HepG2 (cell line): ENCODE measurements around the gene ZFP69B. TPM values are rescaled to one million over a fixed set of nuclear protein-coding genes. Genes with fewer than 3 reads are reported as not detected.

ENCODE experiments used
- ATAC-seq: fragments of 200-7000 bp; cut with Tn5 transposase; 3 replicates; pipeline ENCODE4 v1.9.1; 2020; ENCODE audit warnings: mild to moderate bottlenecking, moderate library complexity
- BruUV-seq: library from RNA; stranded (reverse); fragments of 400-500 nt; replicated peaks from 2 replicates; lab custom pipeline; 2021; lab: Mats Ljungman, UMichigan
- CTCF ChIA-PET: fragments of 300-600 bp; formaldehyde crosslinking; extraction: SDS; loops from one replicate; lab custom pipeline; 2021; ENCODE audit warnings: low total read pairs, inconsistent platforms, low intra/inter-chr PET ratio; lab: Yijun Ruan, JAX
- POLR2A ChIA-PET: fragments of 350-600 bp; sonication (Branson Sonifier 250); formaldehyde crosslinking; loops from one replicate; lab custom pipeline; 2020; ENCODE audit warnings: antibody characterized with exemption, inconsistent platforms; lab: Yijun Ruan, JAX
- DNase-seq: peaks from one replicate; pipeline ENCODE4 v3.0.0-alpha.2; 2015; ENCODE audit warnings: low spot score
- FAIRE-seq: peaks from 3 replicates; lab custom pipeline; 2011; peaks lifted over from hg19 to GRCh38; lab: Jason Lieb, UNC
- H2AFZ ChIP-seq: one replicate; pipeline ENCODE4 v1.6.1; 2011; ENCODE audit warnings: low read length, inconsistent platforms
- H3K27ac ChIP-seq: fragments of 300-600 bp; 3 replicates; pipeline ENCODE4 v1.8.0; 2011; ENCODE audit warnings: mixed run types, mild to moderate bottlenecking, mixed read lengths, low read length, inconsistent platforms; ENCODE audit not compliant: insufficient read depth; ENCODE audit errors: extremely low read length
- H3K27me3 ChIP-seq, 2 experiments: fragments of 200-600 bp in 1 of 2; 2 replicates in 1 of 2; 3 replicates in 1 of 2; pipeline versions ENCODE4 v1.6.0 to v1.8.0; 2011; ENCODE audit warnings: low read length in 2 of 2, mild to moderate bottlenecking in 2 of 2, moderate library complexity in 2 of 2, inconsistent platforms in 1 of 2; ENCODE audit not compliant: insufficient read depth in 2 of 2, control insufficient read depth in 1 of 2
- H3K36me3 ChIP-seq, 2 experiments: fragments of 200-600 bp in 1 of 2; replicated peaks in 1 of 2; 2 replicates in 1 of 2; 3 replicates in 1 of 2; pipeline versions ENCODE4 v1.5.1 to v1.8.0; 2011; ENCODE audit warnings: low read length in 2 of 2, inconsistent platforms in 1 of 2; ENCODE audit not compliant: insufficient read depth in 2 of 2, control insufficient read depth in 1 of 2
- H3K4me1 ChIP-seq: 2 replicates; pipeline ENCODE4 v1.5.1; 2012; ENCODE audit warnings: low read length, inconsistent platforms; ENCODE audit not compliant: insufficient read depth
- H3K4me2 ChIP-seq: 2 replicates; pipeline ENCODE4 v1.6.0; 2011; ENCODE audit warnings: low read depth, low read length, inconsistent platforms
- H3K4me3 ChIP-seq, 3 experiments: fragments of 200-600 bp in 1 of 3; sonication (generic), shearing (Covaris generic) in 1 of 3; replicated peaks in 1 of 3; 2 replicates each; pipeline ENCODE4 v1.5.1; 2011 to 2016; ENCODE audit warnings: low read length in 3 of 3, inconsistent platforms in 2 of 3, low read depth in 2 of 3, mild to moderate bottlenecking in 2 of 3, control low read depth in 1 of 3, mixed read lengths in 1 of 3; ENCODE audit not compliant: insufficient read depth in 1 of 3
- H3K79me2 ChIP-seq: one replicate; pipeline ENCODE4 v1.6.1; 2011; ENCODE audit warnings: low read length, inconsistent platforms; ENCODE audit not compliant: insufficient read depth
- H3K9ac ChIP-seq: 2 replicates; pipeline ENCODE4 v1.6.0; 2011; ENCODE audit warnings: mild to moderate bottlenecking, low read depth, low read length, inconsistent platforms; ENCODE audit not compliant: insufficient read depth
- H3K9me3 ChIP-seq: 2 replicates; pipeline ENCODE4 v1.5.1; 2012; ENCODE audit warnings: mild to moderate bottlenecking, low read length
- H4K20me1 ChIP-seq: 2 replicates; pipeline ENCODE4 v1.6.0; 2011; ENCODE audit warnings: inconsistent platforms, mild to moderate bottlenecking, low read length, moderate library complexity; ENCODE audit not compliant: insufficient read depth
- ATF7 ChIP-seq, 2 experiments: fragments of 450-650 bp in 1 of 2; sonication (generic) in 1 of 2; formaldehyde crosslinking in 1 of 2; IDR thresholded peaks; 2 replicates each; pipeline versions ENCODE4 v1.4.0 to v1.6.1; 2016 to 2020; ENCODE audit warnings: antibody characterized with exemption in 1 of 2, mild to moderate bottlenecking in 1 of 2, missing genetic modification reagents in 1 of 2
- HHEX ChIP-seq: IDR thresholded peaks from 2 replicates; pipeline ENCODE4 v1.6.1; 2016; ENCODE audit warnings: control low read depth
- NAIF1 ChIP-seq: sonication (generic); formaldehyde crosslinking; IDR thresholded peaks from 2 replicates; pipeline ENCODE4 v1.5.0; 2020; ENCODE audit warnings: mild to moderate bottlenecking, missing genetic modification reagents, borderline replicate concordance
- NR2F1 ChIP-seq, 2 experiments: fragments of 450-650 bp in 1 of 2; formaldehyde crosslinking in 1 of 2; IDR thresholded peaks; 2 replicates each; pipeline versions ENCODE4 v1.5.0 to v1.6.1; 2016 to 2020; ENCODE audit warnings: mild to moderate bottlenecking in 1 of 2, missing compliant biosample characterization in 1 of 2, missing genetic modification reagents in 1 of 2, moderate library complexity in 1 of 2
- PCBP2 ChIP-seq: fragments of 200-400 bp; formaldehyde crosslinking; optimal IDR thresholded peaks from 2 replicates; pipeline ENCODE3; 2018; ENCODE audit warnings: low read length, low read depth; ENCODE audit not compliant: poor library complexity, severe bottlenecking
- TGIF2 ChIP-seq: IDR thresholded peaks from 2 replicates; pipeline ENCODE4 v1.6.1; 2016; ENCODE audit warnings: control low read depth, missing compliant biosample characterization
- ZNF12 ChIP-seq: sonication (generic); formaldehyde crosslinking; IDR thresholded peaks from 2 replicates; pipeline ENCODE4 v1.5.0; 2020; ENCODE audit warnings: missing genetic modification reagents
- ZNF264 ChIP-seq: sonication (generic); formaldehyde crosslinking; IDR thresholded peaks from 2 replicates; pipeline ENCODE4 v1.4.0; 2020; ENCODE audit warnings: missing genetic modification reagents
- ZNF430 ChIP-seq: sonication (generic); formaldehyde crosslinking; IDR thresholded peaks from 2 replicates; pipeline ENCODE4 v1.9.0; 2021; ENCODE audit warnings: mild to moderate bottlenecking, missing genetic modification reagents
- ZNF543 ChIP-seq: sonication (generic); formaldehyde crosslinking; IDR thresholded peaks from 2 replicates; pipeline ENCODE4 v1.4.0; 2020; ENCODE audit warnings: mild to moderate bottlenecking, missing genetic modification reagents
- ZNF646 ChIP-seq: sonication (generic); formaldehyde crosslinking; IDR thresholded peaks from 2 replicates; pipeline ENCODE4 v1.9.0; 2021; ENCODE audit warnings: mild to moderate bottlenecking, missing genetic modification reagents
- ZNF660 ChIP-seq: sonication (generic); formaldehyde crosslinking; IDR thresholded peaks from 2 replicates; pipeline ENCODE4 v1.5.1; 2020; ENCODE audit warnings: mild to moderate bottlenecking, low read depth, missing genetic modification reagents, borderline replicate concordance
- ZNF740 ChIP-seq: sonication (generic); formaldehyde crosslinking; IDR thresholded peaks from 2 replicates; pipeline ENCODE4 v1.4.0; 2020; ENCODE audit warnings: missing genetic modification reagents
- ZNF83 ChIP-seq: sonication (generic); formaldehyde crosslinking; IDR thresholded peaks from 2 replicates; pipeline ENCODE4 v1.4.0; 2020; ENCODE audit warnings: missing genetic modification reagents, mild to moderate bottlenecking, borderline replicate concordance
- WGBS: methylation state at CpG from one replicate; pipeline ENCODE4 v1.1.6; 2017; ENCODE audit warnings: low lambda C conversion rate; 5-methylcytosine and 5-hydroxymethylcytosine counted together
- in situ Hi-C: cut with HindIII; loops from 2 replicates; pipeline ENCODE4 v1.10.0; 2017; ENCODE audit warnings: low pct_unique_long_range_greater_than_20kb; ENCODE audit not compliant: extremely low pct_ligation_motif_present
- intact Hi-C: fragments of 100-400 bp; cut with micrococcal nuclease; formaldehyde crosslinking; loops from one replicate; pipeline ENCODE4 v1.10.0; 2022; ENCODE audit not compliant: unreplicated experiment
- polyA plus RNA-seq, 8 experiments: library from polyadenylated mRNA; depleted of rRNA in 3 of 8; stranded (reverse) in 7 of 8; unstranded in 1 of 8; fragments of >200 nt; fragmentation: Illumina TruSeq in 4 of 8; extraction: Trizol in 4 of 8; gene quantifications; 2 replicates each; pipeline versions ENCODE4 v1.2.1 to v1.2.3, GENCODE V29; 2011 to 2016; ENCODE audit warnings: low read depth in 4 of 8, missing spikeins in 1 of 8, mixed read lengths in 1 of 8; ENCODE audit not compliant: insufficient read depth in 1 of 8
- total RNA-seq, 5 experiments: library from RNA; depleted of rRNA; stranded (reverse); fragments of >200 nt; fragmentation: Illumina TruSeq; extraction: Trizol; gene quantifications; 2 replicates each; pipeline ENCODE4 v1.2.3, GENCODE V29; 2016; ENCODE audit warnings: low read depth in 1 of 5
- TF ChIP-seq, protein P1 (sequence below): sonication (generic); formaldehyde crosslinking; IDR thresholded peaks from 2 replicates; pipeline ENCODE4 v1.4.0; 2020; ENCODE audit warnings: missing genetic modification reagents, borderline replicate concordance

The ZFP69B gene
- total and polyA plus RNA-seq, 2 of the 13 experiments (the other 11 are each of a cell fraction or from before 2014, with no cell fraction given), result 4.6 to 7.7 TPM

DNA sequence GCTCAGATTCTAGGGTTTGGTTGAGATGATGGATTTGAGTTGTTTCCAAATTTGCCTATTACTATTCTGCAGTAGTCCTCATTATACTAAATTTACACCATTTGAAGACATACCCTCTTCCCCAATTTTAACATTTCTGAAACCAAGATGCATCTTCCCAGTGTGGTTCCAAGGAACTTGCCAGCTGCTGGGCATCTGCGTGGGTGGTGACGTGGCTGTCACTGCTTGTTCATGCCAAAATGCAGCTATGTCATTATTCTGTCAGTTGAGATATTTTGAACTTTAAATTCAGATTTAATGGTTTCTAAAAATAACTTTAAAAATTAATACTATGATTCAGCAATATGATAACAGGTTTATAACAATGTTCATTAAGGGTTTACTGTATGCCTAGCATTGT, 28.0 kb downstream of the ZFP69B start:
- Histone ChIP-seq H3K4me2 (peak overlapping the region; percentile 97), H3K4me3 (peak overlapping the region; percentile 84 to 95 (median 85)), H3K4me1 (peaks cover 15% of the 10 kb centered on the region), H3K27ac (no peak overlapping the region), H3K9me3 (peaks cover 23% of the 10 kb centered on the region), H3K36me3 (peaks cover 2 to 14% of the 10 kb centered on the region in 2 experiments; a peak in 1 of 5 replicates), H3K79me2 (peaks cover 5% of the 10 kb centered on the region), H3K9ac (peak overlapping the region; percentile 78; the same call in 1 of the 2 replicates), H2AFZ (no peak overlapping the region), H4K20me1 (no peaks in the 10 kb centered on the region), H3K27me3 (peaks cover 0 to 3% of the 10 kb centered on the region in 2 experiments; a peak in 1 of 5 replicates)
- DNase-seq (no peak), ATAC-seq (no peak), FAIRE-seq (no peak)
- intact Hi-C loops (no loop called here), in situ Hi-C loops (no loop called here)
- CTCF ChIA-PET, result no interaction called here
- TSS peak; percentile 60 for BruUV-seq
- POLR2A ChIA-PET, result no interaction called here
- 98% methylated on average over 2 of the region's 2 CpGs for WGBS
- TF ChIP-seq PCBP2 (no peak), ZNF543 (CRISPR knock-in tag) (no peak), NAIF1 (CRISPR knock-in tag) (no peak), ATF7 (IDR thresholded peaks at IDR 0.05) (no peak), ATF7 (CRISPR knock-in tag; IDR thresholded peaks at IDR 0.05) (no peak), TGIF2 (CRISPR knock-in tag) (no peak), ZNF12 (CRISPR knock-in tag) (no peak), NR2F1 (CRISPR knock-in tag; IDR thresholded peaks at IDR 0.05) (no peak), ZNF646 (CRISPR knock-in tag) (no peak), ZNF660 (CRISPR knock-in tag) (no peak), ZNF83 (no peak), ZNF430 (CRISPR knock-in tag) (no peak), ZNF740 (CRISPR knock-in tag) (no peak), ZNF264 (no peak), HHEX (CRISPR knock-in tag) (no peak)
- TF ChIP-seq, protein P1, sequence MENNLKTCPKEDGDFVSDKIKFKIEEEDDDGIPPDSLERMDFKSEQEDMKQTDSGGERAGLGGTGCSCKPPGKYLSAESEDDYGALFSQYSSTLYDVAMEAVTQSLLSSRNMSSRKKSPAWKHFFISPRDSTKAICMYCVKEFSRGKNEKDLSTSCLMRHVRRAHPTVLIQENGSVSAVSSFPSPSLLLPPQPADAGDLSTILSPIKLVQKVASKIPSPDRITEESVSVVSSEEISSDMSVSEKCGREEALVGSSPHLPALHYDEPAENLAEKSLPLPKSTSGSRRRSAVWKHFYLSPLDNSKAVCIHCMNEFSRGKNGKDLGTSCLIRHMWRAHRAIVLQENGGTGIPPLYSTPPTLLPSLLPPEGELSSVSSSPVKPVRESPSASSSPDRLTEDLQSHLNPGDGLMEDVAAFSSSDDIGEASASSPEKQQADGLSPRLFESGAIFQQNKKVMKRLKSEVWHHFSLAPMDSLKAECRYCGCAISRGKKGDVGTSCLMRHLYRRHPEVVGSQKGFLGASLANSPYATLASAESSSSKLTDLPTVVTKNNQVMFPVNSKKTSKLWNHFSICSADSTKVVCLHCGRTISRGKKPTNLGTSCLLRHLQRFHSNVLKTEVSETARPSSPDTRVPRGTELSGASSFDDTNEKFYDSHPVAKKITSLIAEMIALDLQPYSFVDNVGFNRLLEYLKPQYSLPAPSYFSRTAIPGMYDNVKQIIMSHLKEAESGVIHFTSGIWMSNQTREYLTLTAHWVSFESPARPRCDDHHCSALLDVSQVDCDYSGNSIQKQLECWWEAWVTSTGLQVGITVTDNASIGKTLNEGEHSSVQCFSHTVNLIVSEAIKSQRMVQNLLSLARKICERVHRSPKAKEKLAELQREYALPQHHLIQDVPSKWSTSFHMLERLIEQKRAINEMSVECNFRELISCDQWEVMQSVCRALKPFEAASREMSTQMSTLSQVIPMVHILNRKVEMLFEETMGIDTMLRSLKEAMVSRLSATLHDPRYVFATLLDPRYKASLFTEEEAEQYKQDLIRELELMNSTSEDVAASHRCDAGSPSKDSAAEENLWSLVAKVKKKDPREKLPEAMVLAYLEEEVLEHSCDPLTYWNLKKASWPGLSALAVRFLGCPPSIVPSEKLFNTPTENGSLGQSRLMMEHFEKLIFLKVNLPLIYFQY (CRISPR knock-in tag), result no peak
